Pancreas (tissue), 10 donors: Measurements from ENCODE around the gene FAM234A. TPM values are rescaled to one million over a fixed set of nuclear protein-coding genes. Genes with fewer than 3 reads are reported as not detected.

Experiments used
- ATAC-seq, 4 donors: fragments of 200-7000 bp; cut with Tn5 transposase; one replicate each; pipeline versions ENCODE4 v1.8.0 to v1.9.1; 2020; ENCODE audit warnings: mild to moderate bottlenecking in 4 of 4, moderate library complexity in 4 of 4
- DNase-seq, 6 donors: peaks; one replicate each; pipeline ENCODE4 v3.0.0-alpha.2; 2020
- FAIRE-seq: peaks from 2 replicates; lab custom pipeline; 2012; peaks lifted over from hg19 to GRCh38; lab: Jason Lieb, UNC
- H3K27ac ChIP-seq, 4 donors: fragments of 200-600 bp; sonication (generic); 1 replicate in 3 of 4; 2 replicates in 1 of 4; pipeline versions ENCODE4 v1.5.0 to v1.8.0; 2020
- H3K27me3 ChIP-seq, 4 donors: fragments of 200-600 bp; one replicate each; pipeline ENCODE4 v1.8.0; 2021
- H3K36me3 ChIP-seq, 3 donors: fragments of 200-600 bp; sonication (generic) in 1 of 3; one replicate each; pipeline versions ENCODE4 v1.5.0 to v1.8.0; 2020 to 2021
- H3K4me1 ChIP-seq, 3 donors: fragments of 200-600 bp; one replicate each; pipeline ENCODE4 v1.8.0; 2021
- H3K4me3 ChIP-seq, 4 donors: fragments of 200-600 bp; sonication (generic) in 2 of 4; one replicate each; pipeline versions ENCODE4 v1.5.0 to v1.8.0; 2020 to 2021
- H3K9me3 ChIP-seq, 4 donors: fragments of 200-600 bp; one replicate each; pipeline ENCODE4 v1.8.0; 2021
- WGBS, 2 donors: extraction: QIAGEN DNeasy Blood & Tissue Kit; methylation state at CpG; one replicate each; pipeline ENCODE4 v1.1.7; 2013; 5-methylcytosine and 5-hydroxymethylcytosine counted together
- intact Hi-C, 3 donors: fragments of 100-400 bp; cut with DNase I; formaldehyde crosslinking; loops; one replicate each; pipeline versions ENCODE4 v1.11.1 to v1.14.2; 2022
- polyA plus RNA-seq, 2 donors: library from polyadenylated mRNA; stranded (reverse); fragments of 200-250 nt; gene quantifications; one replicate each; pipeline ENCODE4 v1.2.3, GENCODE V29; 2013
- total RNA-seq, 6 donors: library from RNA; stranded (reverse); fragmentation: NEBNext Ultra II Directional in 4 of 6; extraction: Animal tissue kit (Norgen Biotek cat#: 25700) in 4 of 6; gene quantifications; one replicate each; pipeline versions ENCODE4 v1.2.1 to v1.2.4, GENCODE V29; 2021 to 2023
- TF ChIP-seq, protein P1 (sequence below), 4 donors: fragments of 200-600 bp; sonication (generic) in 3 of 4; IDR thresholded peaks; one replicate each; pipeline versions ENCODE4 v1.5.0 to v1.8.0; 2021; ENCODE audit warnings: antibody characterized with exemption in 4 of 4
- donor health status: healthy with polysubstance abuse.
- donor health status: DM: no; HTN: no; CAD: no; lungs with moderate emphysema.
- donor health status: DM: no; HTN: no; CAD: no.
- donor health status: control.
- donor health status: control.
- donor health status: Bipolar disorder and iron deficiency.
- donor health status: DM: yes; HTN: yes; CAD: no.
- donor health status: DM: no; HTN: no; CAD: no.
- donor health status: DM: no; HTN: no; CAD: no.
- donor health status: DM: yes; HTN: yes; CAD: no.

FAM234A gene
- total and polyA plus RNA-seq, 8 donors, result 34.2 to 51.2 (median 40.4) TPM

DNA sequence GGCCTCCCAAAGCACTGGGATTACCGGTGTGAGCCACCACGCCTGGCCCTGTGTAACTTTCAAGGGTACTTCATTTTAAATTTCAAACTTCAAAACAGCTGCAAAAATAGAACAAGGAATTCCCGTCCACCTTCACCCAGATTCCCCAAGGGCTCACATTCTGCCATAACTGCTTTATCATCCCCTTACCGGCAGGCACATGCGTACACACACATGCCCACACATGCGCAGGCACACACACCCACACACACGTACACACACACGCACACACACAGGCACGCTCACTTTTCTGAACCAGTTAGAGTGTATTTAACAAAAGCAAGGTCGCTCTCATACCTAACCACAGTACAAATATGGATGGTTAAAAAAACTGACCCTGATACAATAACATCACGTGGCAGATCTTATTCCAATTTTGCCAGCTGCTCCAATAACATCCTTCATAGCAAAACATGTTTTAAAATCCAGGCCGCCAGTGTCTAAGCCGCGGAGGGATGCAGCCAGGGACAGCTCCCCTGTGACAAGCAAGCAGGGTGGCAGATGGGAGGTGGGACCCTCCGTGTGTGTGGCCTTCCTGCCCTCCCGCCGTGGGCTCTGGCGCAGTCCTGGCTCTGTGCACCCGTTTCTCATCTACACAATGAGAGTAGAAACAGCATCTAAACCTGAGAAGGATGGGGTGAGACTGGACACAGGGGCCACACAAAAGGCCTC is 71.5 kb downstream of the FAM234A start:
- ATAC-seq, result no peak
- no peaks in the 10 kb centered on the region for H3K4me1 ChIP-seq
- peaks cover 0 to 6% (median 5%) of the 10 kb centered on the region in 3 donors for H3K36me3 ChIP-seq
- 82 to 85% methylated on average over 19 of the region's 19 CpGs for WGBS, 2 donors
- no peaks in the 10 kb centered on the region for H3K27me3 ChIP-seq
- no peak for DNase-seq
- TF ChIP-seq, protein P1, sequence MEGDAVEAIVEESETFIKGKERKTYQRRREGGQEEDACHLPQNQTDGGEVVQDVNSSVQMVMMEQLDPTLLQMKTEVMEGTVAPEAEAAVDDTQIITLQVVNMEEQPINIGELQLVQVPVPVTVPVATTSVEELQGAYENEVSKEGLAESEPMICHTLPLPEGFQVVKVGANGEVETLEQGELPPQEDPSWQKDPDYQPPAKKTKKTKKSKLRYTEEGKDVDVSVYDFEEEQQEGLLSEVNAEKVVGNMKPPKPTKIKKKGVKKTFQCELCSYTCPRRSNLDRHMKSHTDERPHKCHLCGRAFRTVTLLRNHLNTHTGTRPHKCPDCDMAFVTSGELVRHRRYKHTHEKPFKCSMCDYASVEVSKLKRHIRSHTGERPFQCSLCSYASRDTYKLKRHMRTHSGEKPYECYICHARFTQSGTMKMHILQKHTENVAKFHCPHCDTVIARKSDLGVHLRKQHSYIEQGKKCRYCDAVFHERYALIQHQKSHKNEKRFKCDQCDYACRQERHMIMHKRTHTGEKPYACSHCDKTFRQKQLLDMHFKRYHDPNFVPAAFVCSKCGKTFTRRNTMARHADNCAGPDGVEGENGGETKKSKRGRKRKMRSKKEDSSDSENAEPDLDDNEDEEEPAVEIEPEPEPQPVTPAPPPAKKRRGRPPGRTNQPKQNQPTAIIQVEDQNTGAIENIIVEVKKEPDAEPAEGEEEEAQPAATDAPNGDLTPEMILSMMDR (IDR thresholded peaks at IDR 0.05), result no peak
- H3K9me3 ChIP-seq, result no peaks in the 10 kb centered on the region
- H3K27ac ChIP-seq, result no peak overlapping the region
- FAIRE-seq, result no peak
- H3K4me3 ChIP-seq, result no peak overlapping the region
- intact Hi-C loops, result no loop called here

DNA sequence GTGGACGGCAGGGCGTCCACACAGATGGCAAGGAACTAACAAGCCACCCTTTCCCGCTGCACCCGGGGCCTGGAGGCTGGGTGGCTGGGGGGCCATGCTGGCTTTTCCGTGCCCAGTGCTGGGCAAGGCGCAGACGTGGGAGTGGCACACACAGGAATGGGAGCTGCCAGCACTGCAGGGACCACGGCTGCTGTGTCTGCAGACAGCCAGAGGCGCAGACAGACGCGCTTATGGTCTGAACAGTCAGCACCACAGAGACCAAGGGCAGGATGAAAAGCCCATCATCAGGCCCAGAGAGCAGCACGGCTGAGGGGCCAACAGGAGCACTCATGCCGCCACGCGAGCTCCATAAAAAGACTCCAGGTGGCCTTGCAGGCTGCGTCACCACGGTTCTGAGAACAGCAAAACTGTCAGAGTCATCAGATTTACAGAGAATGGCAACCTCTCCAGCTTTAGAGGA is 72.3 kb downstream of the FAM234A start:
- ATAC-seq (peak in 2 of 4 donors; percentile 32 to 45), FAIRE-seq (no peak), DNase-seq (no peak)
- TF ChIP-seq, protein P1 (IDR thresholded peaks at IDR 0.05), result no peak
- H3K9me3 ChIP-seq, result no peaks in the 10 kb centered on the region
- peaks cover 0 to 9% (median 6%) of the 10 kb centered on the region in 3 donors for H3K36me3 ChIP-seq
- no peak overlapping the region for H3K4me3 ChIP-seq
- intact Hi-C loops, result no loop called here
- no peaks in the 10 kb centered on the region for H3K27me3 ChIP-seq
- H3K27ac ChIP-seq, result no peak overlapping the region
- WGBS, 2 donors, result 90 to 91% methylated on average over 17 of the region's 17 CpGs
- no peaks in the 10 kb centered on the region for H3K4me1 ChIP-seq

DNA sequence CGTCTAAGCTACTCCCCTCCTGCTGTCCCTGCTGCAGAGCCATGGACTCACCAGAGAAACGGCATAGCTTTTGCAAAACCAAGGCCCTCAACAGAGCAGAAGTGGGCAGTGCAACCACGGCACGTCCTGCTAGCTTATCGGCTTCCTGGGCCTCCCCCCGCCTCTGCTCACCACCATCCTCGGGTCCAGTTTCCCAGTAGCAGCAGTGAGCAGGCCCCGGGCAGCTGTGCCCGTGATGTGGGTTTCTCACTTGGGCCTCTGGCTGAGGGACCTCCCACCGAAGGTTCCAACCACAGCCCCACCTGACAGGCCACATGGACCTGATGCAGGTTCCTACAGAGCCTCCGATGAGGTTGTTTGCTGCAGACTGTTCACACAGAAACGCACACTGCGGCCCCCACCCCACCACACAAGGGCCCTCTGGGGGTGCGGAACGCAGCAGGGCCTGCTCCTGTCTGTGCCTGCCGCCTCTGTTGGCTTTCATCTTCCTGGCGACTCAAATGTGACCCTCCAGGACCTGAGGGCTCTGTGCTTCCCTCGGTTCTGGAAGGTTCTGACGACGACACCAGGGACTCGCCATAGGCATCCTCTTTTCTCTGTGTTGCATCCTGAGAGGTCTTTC is 73.2 kb downstream of the FAM234A start:
- FAIRE-seq (no peak), ATAC-seq (no peak), DNase-seq (no peak)
- 92% methylated on average over 21 of the region's 21 CpGs for WGBS, 2 donors
- intact Hi-C loops, result no loop called here
- Histone ChIP-seq H3K36me3 (peaks cover 0 to 12% (median 6%) of the 10 kb centered on the region in 3 donors), H3K9me3 (no peaks in the 10 kb centered on the region), H3K27me3 (no peaks in the 10 kb centered on the region), H3K4me1 (no peaks in the 10 kb centered on the region), H3K27ac (no peak overlapping the region), H3K4me3 (no peak overlapping the region)
- TF ChIP-seq, protein P1 (IDR thresholded peaks at IDR 0.05), result no peak

DNA sequence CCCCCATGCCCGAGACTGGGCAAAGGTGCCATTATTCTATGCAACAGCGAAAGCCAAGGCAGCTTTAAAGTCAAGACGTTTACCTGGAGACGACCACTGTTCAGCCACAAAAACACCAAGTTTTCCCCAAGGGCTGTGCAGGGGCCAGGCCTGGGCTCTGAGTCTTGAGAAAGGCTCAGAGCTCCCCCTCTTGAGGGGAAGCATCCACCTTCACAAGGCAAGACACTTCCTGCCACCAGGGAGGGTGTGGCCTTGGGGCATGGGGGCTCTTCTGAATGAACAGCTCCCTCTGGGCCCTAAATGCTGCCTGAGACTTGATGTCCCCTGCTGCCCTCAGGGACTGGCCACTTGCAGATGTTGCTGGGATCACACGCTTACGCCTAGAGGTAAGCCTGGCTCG is 74.9 kb downstream of the FAM234A start:
- Histone ChIP-seq H3K36me3 (peaks cover 0 to 12% (median 6%) of the 10 kb centered on the region in 3 donors), H3K4me1 (no peaks in the 10 kb centered on the region), H3K9me3 (no peaks in the 10 kb centered on the region), H3K27me3 (no peaks in the 10 kb centered on the region), H3K4me3 (no peak overlapping the region), H3K27ac (no peak overlapping the region)
- intact Hi-C loops, result no loop called here
- 88 to 89% methylated on average over 7 of the region's 7 CpGs for WGBS, 2 donors
- ATAC-seq (peak in 1 of 4 donors; percentile 12), DNase-seq (no peak), FAIRE-seq (no peak)
- TF ChIP-seq, protein P1 (IDR thresholded peaks at IDR 0.05), result no peak

DNA sequence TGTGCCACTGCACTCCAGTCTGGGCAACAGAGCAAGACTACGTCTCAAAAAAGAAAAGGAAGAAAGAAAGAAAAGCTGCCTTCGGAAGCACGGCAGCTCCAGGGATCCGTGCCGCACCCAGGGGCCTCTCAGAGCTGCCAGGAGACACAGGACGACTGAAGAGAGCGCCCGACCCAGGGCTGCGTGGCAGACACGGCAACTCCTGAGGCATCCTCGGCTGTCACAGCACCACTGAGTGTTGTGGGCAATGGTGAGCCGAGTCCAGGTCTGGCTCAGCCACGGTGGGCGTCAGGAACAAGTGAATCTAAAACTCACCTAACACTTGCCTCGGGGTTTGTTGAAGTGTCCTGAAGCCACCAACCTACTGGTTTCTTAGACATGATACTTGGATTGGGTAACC is 77.1 kb downstream of the FAM234A start:
- 95 to 97% methylated on average over 15 of the region's 15 CpGs for WGBS, 2 donors
- no peaks in the 10 kb centered on the region for H3K9me3 ChIP-seq
- peaks cover 0 to 12% (median 6%) of the 10 kb centered on the region in 3 donors for H3K36me3 ChIP-seq
- H3K4me1 ChIP-seq, result no peaks in the 10 kb centered on the region
- DNase-seq (no peak), FAIRE-seq (no peak), ATAC-seq (no peak)
- no peaks in the 10 kb centered on the region for H3K27me3 ChIP-seq
- TF ChIP-seq, protein P1 (IDR thresholded peaks at IDR 0.05), result no peak
- H3K27ac ChIP-seq, result no peak overlapping the region
- H3K4me3 ChIP-seq, result no peak overlapping the region
- intact Hi-C loops, result no loop called here
